B cell (primary cell): Measurements from ENCODE around the gene PRELID2. TPM values are rescaled to one million over a fixed set of nuclear protein-coding genes. Genes with fewer than 3 reads are reported as not detected.

Source experiments
- ATAC-seq: fragments of 200-7000 bp; cut with Tn5 transposase; one replicate; pipeline ENCODE4 v1.10.0; 2021; ENCODE audit warnings: low read depth, mild to moderate bottlenecking, moderate number of reproducible peaks, moderate library complexity
- CTCF ChIA-PET: fragments of 350-600 bp; sonication (Branson Sonifier 250); formaldehyde crosslinking; loops from one replicate; lab custom pipeline; 2021; ENCODE audit warnings: antibody characterized with exemption, inconsistent platforms; lab: Charles Lee
- POLR2A ChIA-PET: fragments of 350-600 bp; sonication (Branson Sonifier 250); formaldehyde crosslinking; loops from one replicate; lab custom pipeline; 2021; ENCODE audit warnings: antibody characterized with exemption; lab: Charles Lee
- DNase-seq: peaks from one replicate; pipeline ENCODE4 v3.0.0; 2013
- H2AFZ ChIP-seq: 2 replicates; pipeline ENCODE4 v1.6.1; 2012; ENCODE audit warnings: mild to moderate bottlenecking, low read depth, low read length; ENCODE audit not compliant: insufficient read depth, poor library complexity, severe bottlenecking
- H3K27ac ChIP-seq, 2 donors: 1 replicate in 1 of 2; 2 replicates in 1 of 2; pipeline ENCODE4 v1.5.1; 2012 to 2013; ENCODE audit warnings: low read length in 2 of 2, mild to moderate bottlenecking in 2 of 2, moderate library complexity in 1 of 2
- H3K27me3 ChIP-seq, 4 experiments: fragments of 200-600 bp in 1 of 4; sonication (generic) in 1 of 4; replicated peaks in 1 of 4; 1 replicate in 2 of 4; 2 replicates in 2 of 4; pipeline versions ENCODE4 v1.6.1 to v1.7.0; 2013 to 2016; ENCODE audit warnings: low read length in 3 of 4, mild to moderate bottlenecking in 2 of 4, mixed read lengths in 1 of 4, moderate library complexity in 1 of 4; ENCODE audit not compliant: insufficient read depth in 4 of 4, control insufficient read depth in 3 of 4; ENCODE audit errors: control extremely low read depth in 1 of 4
- H3K36me3 ChIP-seq, 2 experiments: replicated peaks in 1 of 2; 1 replicate in 1 of 2; 2 replicates in 1 of 2; pipeline versions ENCODE4 v1.6.1 to v1.7.1; 2013; ENCODE audit warnings: low read length in 1 of 2; ENCODE audit not compliant: insufficient read depth in 2 of 2, control insufficient read depth in 1 of 2; ENCODE audit errors: control extremely low read depth in 1 of 2, extremely low read depth in 1 of 2
- H3K4me1 ChIP-seq, 2 donors: fragments of 200-600 bp in 1 of 2; sonication (generic) in 1 of 2; 1 replicate in 1 of 2; 2 replicates in 1 of 2; pipeline versions ENCODE4 v1.5.1 to v1.6.1; 2013 to 2017; ENCODE audit warnings: low read length in 2 of 2; ENCODE audit not compliant: control insufficient read depth in 2 of 2, insufficient read depth in 2 of 2
- H3K4me2 ChIP-seq: replicated peaks from 2 replicates; pipeline ENCODE3; 2012; ENCODE audit warnings: mild to moderate bottlenecking, low read depth, low read length; ENCODE audit not compliant: poor library complexity, severe bottlenecking
- H3K4me3 ChIP-seq, 5 experiments: fragments of 200-600 bp in 1 of 5; sonication (generic) in 1 of 5; 1 replicate in 3 of 5; 2 replicates in 2 of 5; pipeline versions ENCODE4 v1.5.1 to v1.7.0; 2011 to 2016; ENCODE audit warnings: low read length in 4 of 5, mild to moderate bottlenecking in 4 of 5, low read depth in 2 of 5, control low read depth in 1 of 5, moderate library complexity in 1 of 5; ENCODE audit not compliant: insufficient read depth in 1 of 5; ENCODE audit errors: control extremely low read depth in 1 of 5, extremely low read depth in 1 of 5
- H3K79me2 ChIP-seq: fragments of 200-600 bp; sonication (generic); one replicate; pipeline ENCODE4 v1.6.0; 2016; ENCODE audit warnings: low read length; ENCODE audit not compliant: control insufficient read depth, insufficient read depth
- H3K9ac ChIP-seq: fragments of 200-600 bp; sonication (generic); 2 replicates; pipeline ENCODE4 v1.6.1; 2017; ENCODE audit warnings: mild to moderate bottlenecking, low read length, moderate library complexity
- H3K9me3 ChIP-seq, 3 donors: one replicate each; pipeline versions ENCODE4 v1.6.1 to v1.7.1; 2013; ENCODE audit warnings: low read length in 2 of 3; ENCODE audit not compliant: control insufficient read depth in 2 of 3, insufficient read depth in 1 of 3; ENCODE audit errors: control extremely low read depth in 1 of 3
- H4K20me1 ChIP-seq: 2 replicates; pipeline ENCODE4 v1.6.0; 2012; ENCODE audit warnings: mild to moderate bottlenecking, low read length; ENCODE audit not compliant: insufficient read depth, control insufficient read depth, poor library complexity, severe bottlenecking
- H3K27ac Mint-ChIP-seq: one replicate; pipeline ENCODE4 v1.8.0; 2021; ENCODE audit warnings: mixed read lengths
- H3K27me3 Mint-ChIP-seq: one replicate; pipeline ENCODE4 v1.8.0; 2021; ENCODE audit warnings: mixed read lengths
- H3K4me1 Mint-ChIP-seq: one replicate; pipeline ENCODE4 v1.8.0; 2021; ENCODE audit warnings: mixed read lengths
- H3K4me3 Mint-ChIP-seq: one replicate; pipeline ENCODE4 v1.8.0; 2021; ENCODE audit warnings: mixed read lengths
- H3K9me3 Mint-ChIP-seq: one replicate; pipeline ENCODE4 v1.8.0; 2022; ENCODE audit warnings: mixed read lengths; ENCODE audit not compliant: insufficient read depth
- CTCF ChIP-seq: fragments of 200-600 bp; IDR thresholded peaks from one replicate; pipeline ENCODE4 v1.8.0; 2022; ENCODE audit warnings: antibody characterized with exemption, mild to moderate bottlenecking
- EZH2 ChIP-seq: IDR thresholded peaks from 2 replicates; pipeline ENCODE4 v1.6.1; 2012; ENCODE audit warnings: borderline replicate concordance, low read depth, mild to moderate bottlenecking, moderate library complexity, low read length; ENCODE audit not compliant: insufficient read depth, poor library complexity, severe bottlenecking
- WGBS: methylation state at CpG from one replicate; pipeline ENCODE4 v1.1.5; 2013; ENCODE audit warnings: missing lambda C conversion rate; ENCODE audit not compliant: insufficient coverage; 5-methylcytosine and 5-hydroxymethylcytosine counted together
- intact Hi-C: fragments of 100-400 bp; cut with micrococcal nuclease; formaldehyde crosslinking; loops from one replicate; pipeline ENCODE4 v1.10.0; 2022
- polyA plus RNA-seq: library from polyadenylated mRNA; depleted of rRNA; stranded (reverse); fragments of >200 nt; gene quantifications from 2 replicates; pipeline ENCODE4 v1.2.3, GENCODE V29; 2012
- total RNA-seq, 2 donors: library from RNA; stranded (reverse); fragments of 120-200 nt in 1 of 2; gene quantifications; 1 replicate in 1 of 2; 2 replicates in 1 of 2; pipeline versions ENCODE4 v1.2.3 to v1.2.4, GENCODE V29; 2013 to 2022

The PRELID2 gene
- total and polyA plus RNA-seq, 2 donors (not counting 1 experiment from before 2014, with no cell fraction given): 0.63 to 2.7 TPM

- no peak overlapping the region for H3K4me3 ChIP-seq
- no peak overlapping the region for H3K4me2 ChIP-seq
- intact Hi-C loops: no loop called here
- H3K9me3 Mint-ChIP-seq: no peaks in the 10 kb centered on the region
- no peak overlapping the region for H3K27ac Mint-ChIP-seq
- H3K79me2 ChIP-seq: no peaks in the 10 kb centered on the region
- no peaks in the 10 kb centered on the region for H3K4me1 Mint-ChIP-seq
- H3K27me3 ChIP-seq: no peaks in the 10 kb centered on the region
- no peak for ATAC-seq
- H3K9ac ChIP-seq: no peak overlapping the region
- ChIA-PET POLR2A (no interaction called here), CTCF (interaction anchor here (0.6 to 1.9 kb wide), 2 partner anchors 12 to 290 kb away, joined by 3 to 4 read pairs; no protein-coding TSS in a partner anchor)
- H3K9me3 ChIP-seq: no peaks in the 10 kb centered on the region
- DNase-seq: no peak
- no peaks in the 10 kb centered on the region for H3K36me3 ChIP-seq
- H3K27ac ChIP-seq: no peak overlapping the region
- H4K20me1 ChIP-seq: no peaks in the 10 kb centered on the region
- no peaks in the 10 kb centered on the region for H3K27me3 Mint-ChIP-seq
- no peaks in the 10 kb centered on the region for H3K4me1 ChIP-seq
- WGBS: 100% methylated on average over 1 of the region's 3 CpGs
- no peak overlapping the region for H3K4me3 Mint-ChIP-seq
- H2AFZ ChIP-seq: no peak overlapping the region
- TF ChIP-seq CTCF (no peak), EZH2 (no peak)
Measured at GRCh38 chr5:145811834-145812625, 23.1 kb downstream of the PRELID2 start.

DNA sequence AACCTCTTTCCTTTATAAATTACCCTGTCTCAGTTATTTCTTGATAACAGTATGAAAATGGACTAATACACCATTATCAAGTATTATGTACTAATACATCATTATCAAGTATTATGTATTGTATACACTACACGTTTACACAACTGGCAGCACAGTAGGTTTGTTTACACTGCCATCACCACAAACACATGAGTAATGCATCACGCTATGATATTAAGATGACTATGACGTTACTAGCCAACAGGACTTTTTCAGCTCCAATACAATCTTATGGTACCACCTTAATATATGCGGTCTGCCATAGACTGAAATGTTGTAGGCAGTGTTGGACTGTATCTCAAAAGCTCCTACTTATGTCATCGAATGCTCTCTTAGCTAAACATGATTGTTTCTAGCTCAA is 28.2 kb downstream of the PRELID2 start:
- no peak overlapping the region for H2AFZ ChIP-seq
- no peaks in the 10 kb centered on the region for H3K27me3 Mint-ChIP-seq
- no peaks in the 10 kb centered on the region for H3K79me2 ChIP-seq
- no peaks in the 10 kb centered on the region for H3K4me1 Mint-ChIP-seq
- intact Hi-C loops: no loop called here
- no peak overlapping the region for H3K9ac ChIP-seq
- H3K4me3 ChIP-seq: no peak overlapping the region
- POLR2A ChIA-PET: no interaction called here
- no peak for ATAC-seq
- H3K27ac Mint-ChIP-seq: no peak overlapping the region
- H3K9me3 Mint-ChIP-seq: no peaks in the 10 kb centered on the region
- H3K36me3 ChIP-seq: no peaks in the 10 kb centered on the region
- H3K4me3 Mint-ChIP-seq: no peak overlapping the region
- H3K27ac ChIP-seq: no peak overlapping the region
- H3K27me3 ChIP-seq: no peaks in the 10 kb centered on the region
- no peak overlapping the region for H3K4me2 ChIP-seq
- TF ChIP-seq CTCF: no peak
- TF ChIP-seq EZH2: no peak
- no peaks in the 10 kb centered on the region for H3K9me3 ChIP-seq
- CTCF ChIA-PET: no interaction called here
- no peak for DNase-seq
- no peaks in the 10 kb centered on the region for H4K20me1 ChIP-seq
- WGBS: 89% methylated on average over 1 of the region's 5 CpGs
- H3K4me1 ChIP-seq: no peaks in the 10 kb centered on the region
